NT2/D1 (cell line): ENCODE results near the gene SNAI3.

Experiments used
- DNase-seq: peaks from one replicate; pipeline ENCODE4 v3.0.0-alpha.2; 2011; ENCODE audit warnings: low read depth, low spot score
- H3K27me3 ChIP-seq: 2 replicates; pipeline ENCODE4 v1.6.0; 2011; ENCODE audit warnings: mild to moderate bottlenecking; ENCODE audit not compliant: insufficient read length, insufficient read depth
- H3K36me3 ChIP-seq: 2 replicates; pipeline ENCODE4 v1.6.1; 2011; ENCODE audit warnings: mild to moderate bottlenecking, low read length, mixed read lengths; ENCODE audit not compliant: insufficient read depth, insufficient read length
- H3K4me1 ChIP-seq: 2 replicates; pipeline ENCODE4 v1.5.1; 2011; ENCODE audit not compliant: insufficient read depth, insufficient read length
- H3K4me3 ChIP-seq: 2 replicates; pipeline ENCODE4 v1.5.1; 2011; ENCODE audit warnings: low read depth; ENCODE audit not compliant: insufficient read length
- H3K9ac ChIP-seq: 2 replicates; pipeline ENCODE4 v1.6.0; 2011; ENCODE audit warnings: low read depth; ENCODE audit not compliant: insufficient read length
- H3K9me3 ChIP-seq: 2 replicates; pipeline ENCODE4 v1.5.1; 2011; ENCODE audit warnings: mild to moderate bottlenecking, low read length; ENCODE audit not compliant: insufficient read depth
- SUZ12 ChIP-seq: IDR thresholded peaks from 2 replicates; pipeline ENCODE4 v1.6.1; 2011; ENCODE audit not compliant: insufficient read length, insufficient read depth; ENCODE audit errors: extremely low read depth
- YY1 ChIP-seq: IDR thresholded peaks from 2 replicates; pipeline ENCODE4 v1.6.1; 2011; ENCODE audit not compliant: insufficient read length, insufficient read depth
- ZNF274 ChIP-seq: IDR thresholded peaks from 2 replicates; pipeline ENCODE4 v1.6.1; 2011; ENCODE audit warnings: mild to moderate bottlenecking, low read depth, low read length

SNAI3 gene

DNA sequence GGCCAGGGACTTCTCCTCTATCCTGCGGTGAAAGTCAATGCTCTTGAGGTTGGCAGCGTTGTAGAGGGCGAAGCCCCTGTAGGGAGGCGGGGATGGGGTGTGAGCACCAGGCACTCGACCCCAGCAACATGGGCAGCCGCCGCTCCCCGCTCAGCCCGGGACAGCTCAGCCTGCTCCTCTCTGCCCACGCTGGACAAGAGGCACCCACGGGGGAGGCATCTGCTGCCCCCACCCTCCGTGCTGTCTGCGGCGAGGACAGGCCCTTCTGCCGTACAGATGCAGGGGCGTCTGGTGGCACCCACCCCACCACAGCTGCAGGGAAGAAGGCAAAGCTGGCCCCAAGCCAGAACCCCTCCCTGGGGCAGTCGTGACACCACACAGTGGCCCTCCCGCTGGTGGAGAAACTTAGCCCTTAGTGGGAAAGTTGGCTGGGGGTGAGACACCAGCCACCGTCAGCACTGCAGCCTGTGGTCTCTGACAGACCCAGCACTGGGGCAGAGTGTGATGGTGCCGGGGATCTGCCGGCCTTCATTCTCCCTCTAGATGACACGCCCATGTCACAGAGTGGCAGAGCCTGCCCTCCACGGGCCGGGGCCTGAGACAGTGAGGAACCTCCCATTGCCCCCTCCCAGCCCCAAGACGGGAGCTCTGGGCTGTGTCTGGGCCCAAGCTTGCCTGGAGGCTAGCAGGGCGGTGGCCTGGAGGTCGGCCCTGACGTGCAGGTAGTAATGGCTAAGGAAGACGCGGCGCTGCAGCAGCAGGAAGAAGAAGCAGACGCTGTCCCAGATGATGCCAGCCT is 39.5 kb upstream of the SNAI3 start:
- DNase-seq: no peak
- TF ChIP-seq YY1 (no peak), ZNF274 (no peak), SUZ12 (no peak)
- Histone ChIP-seq H3K4me1 (peaks cover 29% of the 10 kb centered on the region), H3K9me3 (no peaks in the 10 kb centered on the region), H3K9ac (peak overlapping the region; percentile 24), H3K27me3 (no peaks in the 10 kb centered on the region), H3K36me3 (peaks cover 82% of the 10 kb centered on the region), H3K4me3 (no peak overlapping the region)

DNA sequence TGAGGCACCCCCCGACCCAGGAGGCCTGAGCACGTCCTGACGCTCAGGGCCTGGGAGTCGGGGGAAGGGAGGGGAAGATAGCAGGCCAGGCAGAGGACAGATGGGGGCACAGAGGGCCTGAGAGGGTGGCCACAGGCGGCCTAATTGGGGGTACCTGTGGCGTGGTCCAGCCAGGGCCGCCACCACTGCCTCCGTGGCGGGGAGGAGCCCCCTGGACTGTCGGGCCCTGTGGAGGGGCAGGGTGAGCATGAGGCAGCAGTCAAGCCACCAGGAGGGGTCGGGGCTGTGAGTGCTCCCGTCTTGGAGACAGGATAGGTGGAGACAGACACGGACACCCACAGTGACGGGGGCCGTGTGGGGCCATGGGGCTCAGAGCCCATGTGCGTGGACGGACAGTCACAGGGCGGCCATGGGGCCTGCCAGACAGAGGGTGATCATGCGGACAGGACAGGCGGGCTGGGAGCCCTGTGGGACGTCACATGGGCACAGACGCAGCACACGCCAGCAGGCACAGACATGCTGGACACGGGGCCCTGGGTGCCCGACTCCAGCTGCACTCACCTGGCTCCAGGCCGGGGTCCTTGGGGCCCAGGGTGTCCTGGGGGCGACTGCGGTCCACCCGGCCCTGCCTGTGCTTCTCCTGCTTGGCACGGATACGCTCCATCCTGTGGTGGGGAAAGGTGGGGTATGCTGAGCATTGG is 38.7 kb upstream of the SNAI3 start:
- Histone ChIP-seq H3K4me1 (peaks cover 29% of the 10 kb centered on the region), H3K36me3 (peaks cover 84% of the 10 kb centered on the region), H3K9me3 (no peaks in the 10 kb centered on the region), H3K27me3 (no peaks in the 10 kb centered on the region), H3K4me3 (no peak overlapping the region), H3K9ac (peak overlapping the region; percentile 32)
- DNase-seq: no peak
- no peak for TF ChIP-seq ZNF274
- no peak for TF ChIP-seq SUZ12
- no peak for TF ChIP-seq YY1

DNA sequence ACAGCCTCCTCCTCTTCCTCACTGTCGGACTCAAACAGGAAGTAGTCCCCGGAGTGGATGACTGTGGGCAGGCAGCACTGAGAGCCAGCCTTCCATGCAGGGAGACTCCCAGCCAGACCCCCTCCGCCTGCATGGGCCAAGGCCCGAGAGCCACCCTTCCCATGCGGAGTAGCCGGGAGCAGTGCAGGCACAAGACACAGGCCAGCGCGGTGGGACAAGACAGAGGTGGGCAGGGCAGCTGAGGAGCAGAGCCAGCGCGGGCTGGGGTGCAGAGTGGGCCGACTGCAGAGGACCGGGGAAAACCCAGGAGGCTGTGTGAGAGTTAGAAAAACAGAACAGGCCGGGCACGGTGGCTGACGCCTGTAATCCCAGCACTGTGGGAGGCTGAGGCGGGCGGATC is 37.6 kb upstream of the SNAI3 start:
- peaks cover 91% of the 10 kb centered on the region for H3K36me3 ChIP-seq
- no peaks in the 10 kb centered on the region for H3K9me3 ChIP-seq
- no peak overlapping the region for H3K4me3 ChIP-seq
- H3K27me3 ChIP-seq: no peaks in the 10 kb centered on the region
- H3K9ac ChIP-seq: no peak overlapping the region
- TF ChIP-seq SUZ12 (no peak), YY1 (no peak), ZNF274 (no peak)
- no peak for DNase-seq
- peaks cover 29% of the 10 kb centered on the region for H3K4me1 ChIP-seq

- H3K4me1 ChIP-seq: peaks cover 29% of the 10 kb centered on the region
- no peak for DNase-seq
- H3K9me3 ChIP-seq: no peaks in the 10 kb centered on the region
- H3K4me3 ChIP-seq: no peak overlapping the region
- H3K27me3 ChIP-seq: no peaks in the 10 kb centered on the region
- no peak for TF ChIP-seq YY1
- TF ChIP-seq ZNF274: no peak
- no peak for TF ChIP-seq SUZ12
- peaks cover 95% of the 10 kb centered on the region for H3K36me3 ChIP-seq
- H3K9ac ChIP-seq: no peak overlapping the region
Measured at GRCh38 chr16:88723507-88723887, 37.2 kb upstream of the SNAI3 start.

- Histone ChIP-seq H3K9me3 (no peaks in the 10 kb centered on the region), H3K4me3 (no peak overlapping the region), H3K27me3 (no peaks in the 10 kb centered on the region), H3K9ac (no peak overlapping the region), H3K4me1 (peaks cover 26% of the 10 kb centered on the region), H3K36me3 (peaks cover 97% of the 10 kb centered on the region)
- no peak for TF ChIP-seq YY1
- no peak for TF ChIP-seq ZNF274
- TF ChIP-seq SUZ12: no peak
- DNase-seq: no peak
Measured at GRCh38 chr16:88722784-88723506, 36.6 kb upstream of the SNAI3 start.

DNA sequence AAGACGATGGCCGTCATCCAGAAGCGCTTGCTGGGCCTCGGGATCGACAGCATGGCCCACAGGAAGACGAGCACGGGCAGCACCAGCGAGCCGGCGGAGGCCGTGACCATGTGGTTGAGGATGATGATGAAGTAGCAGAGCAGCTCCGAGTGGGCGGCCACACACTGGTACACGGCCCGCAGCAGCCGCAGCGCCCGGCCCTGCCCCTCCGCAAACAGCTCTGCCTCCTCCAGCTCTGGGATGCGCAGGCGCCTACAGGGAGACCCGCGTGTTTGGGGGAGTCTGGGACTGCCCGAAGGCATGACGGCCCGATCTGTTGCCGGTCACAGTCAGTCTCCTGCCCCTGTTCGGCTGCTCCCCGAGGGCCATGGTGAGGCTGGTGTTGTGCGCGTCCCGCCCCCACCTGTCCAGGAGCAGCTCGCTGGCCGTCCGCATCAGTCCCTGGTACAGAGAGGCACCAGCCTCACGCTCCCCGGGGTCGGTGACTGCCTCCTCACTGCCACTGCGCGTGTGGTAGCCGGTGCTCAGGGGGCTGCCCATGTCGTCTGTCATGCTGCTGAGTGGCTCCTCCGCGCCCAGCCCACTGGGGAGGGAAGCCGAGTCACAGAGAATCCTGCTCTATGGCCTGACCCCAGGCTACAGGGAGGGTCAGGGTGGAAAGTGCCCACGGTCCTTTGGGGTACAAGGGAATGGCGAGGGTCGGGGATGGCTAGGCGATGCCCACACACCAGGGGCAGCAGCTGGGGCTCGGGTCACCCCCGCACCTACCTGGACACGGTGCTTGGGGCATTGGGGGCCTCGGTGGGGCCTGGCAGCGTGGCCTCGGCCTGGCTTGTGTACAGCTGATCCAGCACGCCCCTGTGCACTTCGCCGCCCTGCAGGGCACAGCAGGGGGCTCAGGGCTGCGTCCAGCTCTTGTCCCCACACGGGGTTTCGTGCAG is 35.8 kb upstream of the SNAI3 start:
- no peak for TF ChIP-seq ZNF274
- TF ChIP-seq YY1: no peak
- H3K4me1 ChIP-seq: peaks cover 20% of the 10 kb centered on the region
- no peaks in the 10 kb centered on the region for H3K9me3 ChIP-seq
- no peak overlapping the region for H3K4me3 ChIP-seq
- DNase-seq: no peak
- peaks cover 96% of the 10 kb centered on the region for H3K36me3 ChIP-seq
- no peaks in the 10 kb centered on the region for H3K27me3 ChIP-seq
- no peak overlapping the region for H3K9ac ChIP-seq
